GM12873 (cell line): Measurements from ENCODE around the gene ARHGEF2.

Experiments used
- TF ChIP-seq, protein P1 (sequence below): IDR thresholded peaks from 2 replicates; pipeline ENCODE4 v1.5.1; 2012; ENCODE audit warnings: low read depth, mild to moderate bottlenecking, moderate library complexity, low read length, control low read depth; ENCODE audit not compliant: insufficient read depth; ENCODE audit errors: missing control alignments

Gene ARHGEF2

DNA sequence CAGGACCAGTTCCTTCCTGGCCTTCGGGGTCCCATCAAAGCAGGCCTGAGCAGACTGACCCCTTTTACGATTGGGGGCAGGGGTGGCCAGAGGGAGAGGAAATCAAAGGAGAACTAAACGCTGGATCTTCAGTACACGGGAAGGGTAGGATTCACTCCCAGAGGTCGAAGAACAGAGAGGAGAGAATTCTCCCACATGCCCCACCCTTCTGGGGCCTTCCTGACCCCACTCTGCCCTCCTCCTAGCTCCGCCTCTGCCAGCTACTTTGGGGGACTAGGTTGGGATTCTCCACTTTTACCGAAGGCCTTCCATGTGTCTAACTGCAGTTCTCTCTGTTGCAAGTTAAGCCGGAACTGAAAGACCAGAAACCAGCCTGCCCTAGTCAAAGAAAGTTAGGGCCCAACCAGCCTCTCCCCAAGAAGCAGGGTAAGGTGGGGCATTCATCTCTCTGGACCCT is 654 bp upstream of the ARHGEF2 start:
- TF ChIP-seq, protein P1, sequence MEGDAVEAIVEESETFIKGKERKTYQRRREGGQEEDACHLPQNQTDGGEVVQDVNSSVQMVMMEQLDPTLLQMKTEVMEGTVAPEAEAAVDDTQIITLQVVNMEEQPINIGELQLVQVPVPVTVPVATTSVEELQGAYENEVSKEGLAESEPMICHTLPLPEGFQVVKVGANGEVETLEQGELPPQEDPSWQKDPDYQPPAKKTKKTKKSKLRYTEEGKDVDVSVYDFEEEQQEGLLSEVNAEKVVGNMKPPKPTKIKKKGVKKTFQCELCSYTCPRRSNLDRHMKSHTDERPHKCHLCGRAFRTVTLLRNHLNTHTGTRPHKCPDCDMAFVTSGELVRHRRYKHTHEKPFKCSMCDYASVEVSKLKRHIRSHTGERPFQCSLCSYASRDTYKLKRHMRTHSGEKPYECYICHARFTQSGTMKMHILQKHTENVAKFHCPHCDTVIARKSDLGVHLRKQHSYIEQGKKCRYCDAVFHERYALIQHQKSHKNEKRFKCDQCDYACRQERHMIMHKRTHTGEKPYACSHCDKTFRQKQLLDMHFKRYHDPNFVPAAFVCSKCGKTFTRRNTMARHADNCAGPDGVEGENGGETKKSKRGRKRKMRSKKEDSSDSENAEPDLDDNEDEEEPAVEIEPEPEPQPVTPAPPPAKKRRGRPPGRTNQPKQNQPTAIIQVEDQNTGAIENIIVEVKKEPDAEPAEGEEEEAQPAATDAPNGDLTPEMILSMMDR: no peak

DNA sequence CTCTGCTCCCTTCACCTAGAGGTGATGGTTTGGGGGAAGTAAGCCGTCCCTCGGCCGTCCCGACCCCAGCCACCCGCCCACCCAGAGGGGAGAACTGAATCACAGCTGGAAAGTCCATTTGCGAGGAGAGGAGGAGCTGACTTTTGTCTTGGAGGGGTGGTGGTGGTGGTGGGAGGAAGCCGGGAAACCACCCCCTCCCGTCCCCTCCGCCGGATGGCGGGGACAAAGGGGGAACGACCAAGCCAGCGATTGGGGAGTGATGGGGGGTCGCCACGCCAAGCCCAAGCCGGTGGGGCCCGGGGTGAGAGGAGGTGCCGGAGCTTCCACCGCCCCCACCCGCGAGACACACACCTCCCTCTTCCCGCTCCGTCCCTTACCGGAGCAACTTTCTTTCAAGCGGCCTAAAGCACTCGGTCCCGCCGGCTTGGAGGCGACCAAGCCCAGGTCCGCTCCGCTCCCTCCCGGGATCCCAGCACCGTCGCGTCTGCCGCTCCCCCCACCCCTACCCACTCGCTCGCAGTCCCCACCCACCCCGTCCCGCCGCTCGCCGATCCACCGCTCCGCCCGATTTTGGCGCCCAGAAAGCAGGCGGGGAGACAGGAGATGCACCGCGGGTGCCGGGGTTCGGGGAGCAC is 540 bp downstream of the ARHGEF2 start:
- TF ChIP-seq, protein P1: no peak

DNA sequence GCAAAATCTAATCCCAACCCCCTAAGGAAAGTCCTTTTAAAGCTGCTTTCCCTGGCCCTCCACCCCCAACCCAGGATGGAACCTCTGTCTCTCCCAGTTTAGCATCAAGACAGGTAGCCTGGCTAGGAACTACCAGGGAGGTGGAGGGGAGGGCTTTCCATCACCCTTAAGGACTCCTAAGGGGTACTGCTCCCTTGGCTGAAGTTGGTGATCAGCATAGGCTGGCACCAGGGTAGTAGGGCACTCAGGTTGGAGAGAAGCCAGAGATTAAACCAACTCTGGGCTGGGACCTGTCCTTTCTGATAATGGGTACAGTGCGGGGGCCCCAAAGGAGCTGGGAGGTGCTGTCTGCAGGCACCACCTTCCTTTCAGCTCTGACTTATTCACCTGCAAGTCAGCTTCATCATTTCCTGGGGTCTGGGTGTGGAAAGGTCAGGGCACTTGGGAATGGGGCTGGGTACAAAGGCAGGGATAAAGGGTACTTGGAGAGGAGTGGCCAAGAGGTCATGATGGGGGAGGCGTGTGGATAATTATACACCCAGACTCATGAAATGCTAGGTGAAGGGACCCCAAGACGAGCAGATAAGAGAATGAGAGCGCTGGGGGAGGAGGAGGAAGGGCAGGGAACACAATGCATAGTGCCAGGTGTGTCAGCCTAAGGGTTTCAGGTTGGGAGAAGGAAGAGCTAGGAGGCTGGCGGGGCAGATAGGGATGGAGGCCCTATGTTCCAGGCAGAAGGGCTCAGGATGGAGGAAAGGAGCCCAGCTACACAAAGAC is 1.2 kb downstream of the ARHGEF2 start:
- TF ChIP-seq, protein P1: no peak

DNA sequence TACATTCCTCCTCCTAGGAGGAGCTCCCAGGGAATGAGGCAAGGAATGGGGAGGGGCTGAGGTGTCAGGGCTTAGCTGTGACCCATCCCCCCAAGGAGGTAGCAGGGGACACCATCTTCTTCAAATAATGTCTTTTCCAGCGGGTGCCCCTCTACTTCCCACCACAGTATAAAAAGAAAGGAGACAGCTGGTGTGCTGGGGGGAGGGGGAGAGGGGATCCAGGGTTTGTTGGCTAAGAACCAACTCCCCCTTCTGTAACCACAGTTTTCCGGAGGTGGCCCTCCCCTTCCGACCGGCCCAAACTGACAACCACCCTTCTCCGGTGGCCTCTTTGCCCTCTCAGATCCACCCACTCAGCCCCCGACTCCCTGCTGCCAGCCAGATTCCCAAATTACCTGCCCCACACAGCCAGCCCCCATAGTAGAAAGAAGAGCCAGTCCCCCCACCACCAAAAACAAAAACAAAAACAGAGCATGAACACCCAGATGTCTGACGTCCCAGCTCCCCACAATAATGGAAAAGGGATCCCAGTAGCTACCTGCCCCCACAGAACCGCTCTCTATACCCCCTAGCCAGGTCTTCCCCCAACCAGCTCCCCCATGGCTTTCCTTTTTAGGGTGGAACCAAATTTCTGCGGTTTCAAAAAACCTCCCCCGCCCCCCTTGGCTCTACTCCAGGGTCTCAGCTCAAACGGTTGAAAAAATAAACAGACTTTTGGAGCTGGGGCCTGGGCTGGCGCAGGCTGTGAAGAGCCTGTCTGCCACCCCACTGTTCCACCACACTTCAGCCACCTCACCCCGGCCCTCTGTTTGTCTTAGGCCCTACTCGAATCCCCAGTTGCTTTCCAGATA is 2.1 kb downstream of the ARHGEF2 start:
- TF ChIP-seq, protein P1: no peak

DNA sequence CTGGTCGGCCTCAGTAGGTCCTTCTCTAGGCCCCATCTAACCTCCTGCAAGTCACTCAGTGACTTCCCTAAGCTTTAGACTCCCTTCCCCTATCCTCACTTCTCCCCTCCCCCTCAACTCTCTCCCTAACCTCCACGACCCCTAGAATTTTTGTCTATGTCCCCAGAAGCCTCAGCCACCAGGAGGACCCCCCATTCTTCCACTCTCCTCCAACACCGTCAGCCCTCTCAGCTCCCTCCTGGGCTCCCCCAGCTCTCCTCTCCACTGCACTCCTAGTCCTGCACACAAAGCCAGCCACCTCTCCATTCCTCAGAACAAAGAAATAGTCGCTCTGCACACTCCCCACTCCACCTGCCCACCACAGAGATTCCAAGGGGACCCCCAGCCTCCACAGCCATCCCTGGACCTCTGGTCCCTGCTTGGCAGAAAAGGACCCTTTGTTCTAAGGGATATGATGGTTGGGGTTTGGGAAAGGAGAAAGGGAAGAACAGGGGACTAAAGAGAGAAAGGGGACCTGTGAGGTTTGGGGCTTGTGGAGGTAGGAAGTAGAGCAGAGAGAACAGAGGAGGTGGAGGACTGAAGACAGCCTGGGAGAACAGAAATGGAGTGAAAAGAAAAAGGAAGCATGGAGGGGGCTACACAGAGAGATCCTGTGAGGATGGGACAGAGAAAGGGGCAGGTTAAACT is 2.8 kb downstream of the ARHGEF2 start:
- TF ChIP-seq, protein P1: no peak

DNA sequence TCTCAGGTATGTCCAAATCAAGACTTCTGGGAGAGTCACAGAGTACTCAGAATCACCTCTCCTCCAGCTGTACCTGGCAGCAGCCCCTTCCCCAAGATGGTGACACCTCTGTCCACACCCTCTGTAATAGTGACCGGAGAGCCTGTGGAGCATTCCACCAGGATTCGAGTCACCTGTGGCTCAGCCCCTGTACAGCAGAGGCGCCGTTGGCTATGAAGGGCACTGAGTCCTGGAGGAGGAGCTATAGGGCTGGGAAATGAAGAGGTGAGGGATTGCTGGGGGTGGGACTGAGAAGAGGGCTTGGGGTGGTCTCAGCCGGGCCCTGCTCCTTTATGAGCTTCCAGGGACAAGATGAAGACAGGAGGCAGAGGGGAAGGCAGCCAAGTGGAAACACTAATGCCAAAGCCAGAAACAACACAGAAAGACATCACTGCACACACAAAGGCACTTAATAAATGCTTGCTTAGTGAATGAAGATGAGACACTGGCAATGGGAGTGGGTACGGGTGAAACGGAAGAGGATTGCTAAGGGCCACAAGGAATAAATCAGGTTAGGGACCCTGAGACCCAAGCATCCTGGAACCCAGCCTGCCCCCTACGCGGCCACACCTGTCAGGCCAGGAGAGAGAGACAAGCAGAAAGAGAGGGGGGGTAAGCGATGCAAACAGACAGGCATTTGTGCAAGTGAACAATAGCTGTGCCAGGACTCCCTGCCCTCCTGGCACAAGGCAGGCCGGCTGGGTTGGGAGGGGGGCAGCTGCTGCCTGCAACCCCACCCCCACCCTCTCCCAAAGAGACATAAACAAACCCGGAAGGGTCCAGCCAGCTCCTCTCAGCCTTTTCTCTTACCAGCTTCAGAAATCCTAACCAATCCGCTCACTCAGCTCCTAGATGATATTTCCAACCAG is 3.9 kb downstream of the ARHGEF2 start:
- TF ChIP-seq, protein P1: no peak
